DMS53 (cell line): ENCODE results near the gene OPCML.

ENCODE experiments used
- DNase-seq: peaks from one replicate; lab custom pipeline; 2025; lab: John Stamatoyannopoulos, UW

The OPCML gene

GRCh38 chr11:133360860-133361688 is 171.2 kb downstream of the OPCML start:
- no peak for DNase-seq

GRCh38 chr11:133355095-133355494 is 177.2 kb downstream of the OPCML start:
- DNase-seq: no peak

GRCh38 chr11:133354069-133354468 is 178.2 kb downstream of the OPCML start:
- no peak for DNase-seq

GRCh38 chr11:133350045-133350444 is 182.3 kb downstream of the OPCML start:
- DNase-seq: no peak

- no peak for DNase-seq
Observed at GRCh38 chr11:133347988-133348387, 184.3 kb downstream of the OPCML start.

- DNase-seq: no peak
Observed at GRCh38 chr11:133346137-133346536, 186.2 kb downstream of the OPCML start.

- peak; percentile 93 for DNase-seq
Observed at GRCh38 chr11:133343951-133344350, 188.3 kb downstream of the OPCML start.

GRCh38 chr11:133339495-133340140 is 192.7 kb downstream of the OPCML start:
- no peak for DNase-seq

- DNase-seq: no peak
Observed at GRCh38 chr11:133338588-133338987, 193.7 kb downstream of the OPCML start.

- DNase-seq: no peak
Observed at GRCh38 chr11:133337951-133338418, 194.3 kb downstream of the OPCML start.

GRCh38 chr11:133337193-133337592 is 195.1 kb downstream of the OPCML start:
- no peak for DNase-seq

- no peak for DNase-seq
Observed at GRCh38 chr11:133331031-133331430, 201.3 kb downstream of the OPCML start.

GRCh38 chr11:133326849-133327248 is 205.5 kb downstream of the OPCML start:
- DNase-seq: no peak

GRCh38 chr11:133326332-133326731 is 206.0 kb downstream of the OPCML start:
- no peak for DNase-seq

- no peak for DNase-seq
Observed at GRCh38 chr11:133325711-133326110, 206.6 kb downstream of the OPCML start.

GRCh38 chr11:133323354-133323753 is 208.9 kb downstream of the OPCML start:
- no peak for DNase-seq

- DNase-seq: no peak
Observed at GRCh38 chr11:133318221-133318620, 214.1 kb downstream of the OPCML start.

GRCh38 chr11:133311230-133311629 is 221.1 kb downstream of the OPCML start:
- no peak for DNase-seq

GRCh38 chr11:133306019-133306418 is 226.3 kb downstream of the OPCML start:
- DNase-seq: no peak

GRCh38 chr11:133305208-133305956 is 226.9 kb downstream of the OPCML start:
- DNase-seq: no peak

- DNase-seq: no peak
Observed at GRCh38 chr11:133303262-133303661, 229.0 kb downstream of the OPCML start.

- DNase-seq: no peak
Observed at GRCh38 chr11:133302056-133302455, 230.2 kb downstream of the OPCML start.

GRCh38 chr11:133300666-133301065 is 231.6 kb downstream of the OPCML start:
- no peak for DNase-seq
